ENCODE data around the gene HSPA1B. TPM values are rescaled to one million over a fixed set of nuclear protein-coding genes. Genes with fewer than 3 reads are reported as not detected.

Gene HSPA1B
- total RNA-seq, 1 experiment from 2014 or later, result 85.1 TPM

GRCh38 chr6:31779908-31780307, 47.6 kb upstream of the HSPA1B start:
- H3K27ac ChIP-seq (ENCODE audit: insufficient read length, low read depth, low read length), result no peak overlapping the region
- H2BK15ac ChIP-seq (ENCODE audit: low read depth, low read length), result no peak overlapping the region
- no peaks in the 10 kb centered on the region for H3K4me1 ChIP-seq (ENCODE audit: insufficient read depth, low read length)
- no peak overlapping the region for H4K5ac ChIP-seq (ENCODE audit: insufficient read length, low read depth, low read length)
- no peak overlapping the region for H3K9ac ChIP-seq (ENCODE audit: extremely low read depth, insufficient read length, low read length)
- no peak overlapping the region for H3K18ac ChIP-seq (ENCODE audit: insufficient read length, low read depth, low read length)
- H2BK20ac ChIP-seq (ENCODE audit: low read depth, low read length, poor library complexity, severe bottlenecking), result no peak overlapping the region
- Mint-ChIP-seq H3K36me3 (ENCODE audit: insufficient read depth in 1 of 3, low read depth in 3 of 3) (peaks cover 43 to 68% (median 51%) of the 10 kb centered on the region in 3 experiments), H3K9me3 (no peaks in the 10 kb centered on the region), H3K4me3 (no peak overlapping the region), H3K4me1 (peaks cover 5 to 10% of the 10 kb centered on the region in 2 experiments; a peak in 3 of 4 replicates), H3K27ac (no peak overlapping the region), H3K27me3 (ENCODE audit: low read depth) (no peaks in the 10 kb centered on the region)
- H3K56ac ChIP-seq (ENCODE audit: insufficient read length, low read depth, low read length), result no peak overlapping the region
- no peak for TF ChIP-seq CTCF (conservative IDR thresholded peaks at IDR 0.05)
- no peaks in the 10 kb centered on the region for H3K79me1 ChIP-seq (ENCODE audit: insufficient read depth, low read depth, low read length, poor library complexity, severe bottlenecking)
- no peaks in the 10 kb centered on the region for H3K9me3 ChIP-seq (ENCODE audit: control insufficient read depth, low read depth, low read length)
- H3K14ac ChIP-seq (ENCODE audit: insufficient read depth, low read length), result no peak overlapping the region
- DNase-seq, result no peak
- no peaks in the 10 kb centered on the region for H3K79me2 ChIP-seq (ENCODE audit: insufficient read depth, low read length)
- no peak overlapping the region for H2BK12ac ChIP-seq (ENCODE audit: insufficient read length, low read depth, low read length)
- H2AK5ac ChIP-seq (ENCODE audit: insufficient read length, low read length), result no peak overlapping the region
- H3K23me2 ChIP-seq (ENCODE audit: insufficient read length, low read depth, low read length, poor library complexity, severe bottlenecking), result no peaks in the 10 kb centered on the region
- no peak overlapping the region for H4K91ac ChIP-seq (ENCODE audit: insufficient read length, low read depth, low read length)
- H3K27me3 ChIP-seq (ENCODE audit: insufficient read depth, low read length), result no peaks in the 10 kb centered on the region
- no peaks in the 10 kb centered on the region for H4K20me1 ChIP-seq (ENCODE audit: control insufficient read depth, insufficient read depth, insufficient read length)
- H4K8ac ChIP-seq (replicated peaks; ENCODE audit: insufficient read length, low read depth, low read length), result no peak overlapping the region
- H3K4me2 ChIP-seq (ENCODE audit: insufficient read depth, insufficient read length, low read length), result no peak overlapping the region
- H2BK120ac ChIP-seq (ENCODE audit: low read depth, low read length, poor library complexity, severe bottlenecking), result no peak overlapping the region
- H3K23ac ChIP-seq (ENCODE audit: insufficient read length, low read depth, low read length), result no peak overlapping the region
- H2BK5ac ChIP-seq (ENCODE audit: insufficient read length, low read length), result no peak overlapping the region
- H2AFZ ChIP-seq (ENCODE audit: low read length), result no peak overlapping the region
- no CpG with 5 or more reads among the region's 10 CpGs for WGBS (ENCODE audit: extremely low coverage, insufficient read length, low lambda C conversion rate)
- no peak overlapping the region for H3T11ph ChIP-seq (ENCODE audit: low read length)
- no peak overlapping the region for H3K4ac ChIP-seq (ENCODE audit: low read depth, low read length)

All from H9 (cell line).